Neural cell (in vitro differentiated cells): ENCODE measurements around the gene AMZ1.

Experiments used
- EP300 ChIP-seq: fragments of 450-650 bp; conservative IDR thresholded peaks from 2 replicates; pipeline ENCODE4 v1.6.1; 2014; ENCODE audit warnings: antibody characterized with exemption, mild to moderate bottlenecking, moderate library complexity; ENCODE audit not compliant: poor library complexity, severe bottlenecking
- EZH2 ChIP-seq: fragments of 200-600, 300-800 bp; shearing (Covaris generic), sonication (generic); IDR thresholded peaks from 2 replicates; pipeline ENCODE4 v1.6.1; 2014; ENCODE audit warnings: antibody characterized with exemption, low read length, borderline replicate concordance, mild to moderate bottlenecking; ENCODE audit not compliant: insufficient read depth, poor library complexity, severe bottlenecking
- RAD21 ChIP-seq: fragments of 450-650 bp; conservative IDR thresholded peaks from 2 replicates; pipeline ENCODE4 v1.6.1; 2014; ENCODE audit warnings: antibody characterized with exemption, mild to moderate bottlenecking, moderate library complexity
- SMC3 ChIP-seq: fragments of 450-650 bp; conservative IDR thresholded peaks from 2 replicates; pipeline ENCODE4 v1.6.1; 2014; ENCODE audit warnings: antibody characterized with exemption, mild to moderate bottlenecking, moderate library complexity; ENCODE audit not compliant: poor library complexity
- TAF1 ChIP-seq: IDR thresholded peaks from 2 replicates; pipeline ENCODE4 v1.6.1; 2012; ENCODE audit warnings: low read depth
- TF ChIP-seq, protein P1 (sequence below): fragments of 450-650 bp; IDR thresholded peaks from 2 replicates; pipeline ENCODE4 v1.5.1; 2014; ENCODE audit warnings: antibody characterized with exemption, mild to moderate bottlenecking, moderate library complexity; ENCODE audit not compliant: poor library complexity, severe bottlenecking
- TF ChIP-seq, protein P2 (sequence below): IDR thresholded peaks from 2 replicates; pipeline ENCODE4 v1.6.1; 2012; ENCODE audit warnings: borderline replicate concordance

DNA sequence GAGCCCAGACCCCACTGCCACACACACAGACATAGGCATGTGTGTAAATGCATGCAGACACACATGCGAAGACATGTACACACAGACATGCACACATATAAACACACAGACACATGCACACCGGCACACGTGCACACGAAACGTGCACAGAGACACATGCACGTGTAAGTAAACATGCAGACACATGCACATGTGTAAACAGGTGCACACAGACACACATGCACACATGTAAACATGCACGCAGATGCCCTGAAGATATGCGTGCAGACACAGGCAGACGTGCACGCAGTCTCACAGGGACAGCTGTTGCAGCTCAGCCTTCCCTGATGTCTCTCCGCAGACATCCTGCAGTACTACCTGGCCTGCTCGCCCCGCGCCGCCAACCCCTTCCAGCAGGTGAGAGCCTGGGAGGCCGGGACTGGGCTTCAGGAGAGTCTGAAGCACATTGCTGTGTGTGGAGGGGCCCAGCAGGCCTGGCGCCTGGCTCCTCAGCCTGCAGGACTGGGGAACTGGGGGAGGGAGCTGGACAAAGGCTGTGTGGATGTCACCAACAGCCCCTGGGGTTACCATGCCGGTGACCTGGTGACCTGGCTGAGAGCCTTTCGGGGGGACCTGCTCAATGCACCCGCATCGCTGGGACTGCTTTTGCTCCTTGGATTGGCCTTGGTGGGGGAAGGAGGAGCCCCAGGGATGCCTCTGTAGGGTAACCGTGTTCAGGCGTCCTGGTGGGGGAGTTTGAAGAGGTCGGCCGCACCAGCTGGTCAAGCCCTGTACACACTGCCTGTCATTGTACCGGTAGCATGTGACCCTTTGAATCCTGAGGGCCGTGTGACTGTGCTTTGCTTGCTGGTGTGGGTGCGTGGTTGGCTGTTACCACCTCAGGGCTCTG is 35.9 kb upstream of the AMZ1 start:
- TF ChIP-seq, protein P1, sequence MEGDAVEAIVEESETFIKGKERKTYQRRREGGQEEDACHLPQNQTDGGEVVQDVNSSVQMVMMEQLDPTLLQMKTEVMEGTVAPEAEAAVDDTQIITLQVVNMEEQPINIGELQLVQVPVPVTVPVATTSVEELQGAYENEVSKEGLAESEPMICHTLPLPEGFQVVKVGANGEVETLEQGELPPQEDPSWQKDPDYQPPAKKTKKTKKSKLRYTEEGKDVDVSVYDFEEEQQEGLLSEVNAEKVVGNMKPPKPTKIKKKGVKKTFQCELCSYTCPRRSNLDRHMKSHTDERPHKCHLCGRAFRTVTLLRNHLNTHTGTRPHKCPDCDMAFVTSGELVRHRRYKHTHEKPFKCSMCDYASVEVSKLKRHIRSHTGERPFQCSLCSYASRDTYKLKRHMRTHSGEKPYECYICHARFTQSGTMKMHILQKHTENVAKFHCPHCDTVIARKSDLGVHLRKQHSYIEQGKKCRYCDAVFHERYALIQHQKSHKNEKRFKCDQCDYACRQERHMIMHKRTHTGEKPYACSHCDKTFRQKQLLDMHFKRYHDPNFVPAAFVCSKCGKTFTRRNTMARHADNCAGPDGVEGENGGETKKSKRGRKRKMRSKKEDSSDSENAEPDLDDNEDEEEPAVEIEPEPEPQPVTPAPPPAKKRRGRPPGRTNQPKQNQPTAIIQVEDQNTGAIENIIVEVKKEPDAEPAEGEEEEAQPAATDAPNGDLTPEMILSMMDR, result no peak
- TF ChIP-seq EZH2 (no peak), SMC3 (no peak), TAF1 (no peak), EP300 (no peak), RAD21 (no peak)
- TF ChIP-seq, protein P2, sequence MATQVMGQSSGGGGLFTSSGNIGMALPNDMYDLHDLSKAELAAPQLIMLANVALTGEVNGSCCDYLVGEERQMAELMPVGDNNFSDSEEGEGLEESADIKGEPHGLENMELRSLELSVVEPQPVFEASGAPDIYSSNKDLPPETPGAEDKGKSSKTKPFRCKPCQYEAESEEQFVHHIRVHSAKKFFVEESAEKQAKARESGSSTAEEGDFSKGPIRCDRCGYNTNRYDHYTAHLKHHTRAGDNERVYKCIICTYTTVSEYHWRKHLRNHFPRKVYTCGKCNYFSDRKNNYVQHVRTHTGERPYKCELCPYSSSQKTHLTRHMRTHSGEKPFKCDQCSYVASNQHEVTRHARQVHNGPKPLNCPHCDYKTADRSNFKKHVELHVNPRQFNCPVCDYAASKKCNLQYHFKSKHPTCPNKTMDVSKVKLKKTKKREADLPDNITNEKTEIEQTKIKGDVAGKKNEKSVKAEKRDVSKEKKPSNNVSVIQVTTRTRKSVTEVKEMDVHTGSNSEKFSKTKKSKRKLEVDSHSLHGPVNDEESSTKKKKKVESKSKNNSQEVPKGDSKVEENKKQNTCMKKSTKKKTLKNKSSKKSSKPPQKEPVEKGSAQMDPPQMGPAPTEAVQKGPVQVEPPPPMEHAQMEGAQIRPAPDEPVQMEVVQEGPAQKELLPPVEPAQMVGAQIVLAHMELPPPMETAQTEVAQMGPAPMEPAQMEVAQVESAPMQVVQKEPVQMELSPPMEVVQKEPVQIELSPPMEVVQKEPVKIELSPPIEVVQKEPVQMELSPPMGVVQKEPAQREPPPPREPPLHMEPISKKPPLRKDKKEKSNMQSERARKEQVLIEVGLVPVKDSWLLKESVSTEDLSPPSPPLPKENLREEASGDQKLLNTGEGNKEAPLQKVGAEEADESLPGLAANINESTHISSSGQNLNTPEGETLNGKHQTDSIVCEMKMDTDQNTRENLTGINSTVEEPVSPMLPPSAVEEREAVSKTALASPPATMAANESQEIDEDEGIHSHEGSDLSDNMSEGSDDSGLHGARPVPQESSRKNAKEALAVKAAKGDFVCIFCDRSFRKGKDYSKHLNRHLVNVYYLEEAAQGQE, result no peak
